SK-N-MC (cell line): ENCODE data around the gene USP10.

Experiments
- EZH2 ChIP-seq: fragments of 200-600 bp; sonication (generic); IDR thresholded peaks from one replicate; pipeline ENCODE4 v1.6.1; 2017; ENCODE audit warnings: antibody characterized with exemption
- FOXP2 ChIP-seq: optimal IDR thresholded peaks from 2 replicates; pipeline ENCODE3; 2011; ENCODE audit warnings: mild to moderate bottlenecking, moderate library complexity; ENCODE audit not compliant: insufficient read depth; ENCODE audit errors: extremely low read length, control extremely low read depth
- POLR2AphosphoS5 ChIP-seq: IDR thresholded peaks from 2 replicates; pipeline ENCODE4 v1.6.1; 2012; ENCODE audit warnings: mild to moderate bottlenecking, low read depth, low read length, borderline replicate concordance

GRCh38 chr16:84825896-84826557 is 126.2 kb downstream of the USP10 start:
- TF ChIP-seq POLR2AphosphoS5 = no peak
- TF ChIP-seq EZH2 = no peak
- no peak for TF ChIP-seq FOXP2
